Body of pancreas (tissue), 4 donors: ENCODE measurements around the gene ITGB2. TPM values are rescaled to one million over a fixed set of nuclear protein-coding genes. Genes with fewer than 3 reads are reported as not detected.

ENCODE experiments used
- ATAC-seq: fragments of 150-250 bp; one replicate; pipeline ENCODE4 v1.9.1; 2016
- DNase-seq, 4 donors: peaks; one replicate each; pipeline ENCODE4 v3.0.0-alpha.2; 2019
- H3K27ac ChIP-seq, 4 donors: fragments of 200-600 bp; sonication (generic); 1 replicate in 3 of 4; 2 replicates in 1 of 4; pipeline versions ENCODE4 v1.5.1 to v1.6.1; 2016 to 2019; ENCODE audit warnings: mild to moderate bottlenecking in 1 of 4, mixed read lengths in 1 of 4, moderate library complexity in 1 of 4
- H3K27me3 ChIP-seq, 2 donors: fragments of 200-600 bp; sonication (generic); one replicate each; pipeline ENCODE4 v1.6.0; 2016; ENCODE audit warnings: mild to moderate bottlenecking in 1 of 2
- H3K36me3 ChIP-seq, 2 donors: fragments of 200-600 bp; sonication (generic); replicated peaks in 1 of 2; 2 replicates each; pipeline ENCODE4 v1.5.1; 2016; ENCODE audit warnings: low read depth in 2 of 2; ENCODE audit not compliant: insufficient read depth in 1 of 2
- H3K4me1 ChIP-seq: fragments of 200-600 bp; sonication (generic); one replicate; pipeline ENCODE4 v1.6.0; 2016
- H3K4me3 ChIP-seq, 2 donors: fragments of 200-600 bp; sonication (generic); 1 replicate in 1 of 2; 2 replicates in 1 of 2; pipeline ENCODE4 v1.5.1; 2016 to 2019
- H3K9me3 ChIP-seq, 3 donors: fragments of 200-600 bp; sonication (generic); 1 replicate in 2 of 3; 2 replicates in 1 of 3; pipeline ENCODE4 v1.5.1; 2016
- CTCF ChIP-seq, 7 experiments: fragments of 450-650 bp in 4 of 7; fragments of 200-600 bp in 3 of 7; sonication (generic) in 3 of 7; IDR thresholded peaks; one replicate each; pipeline ENCODE4 v1.5.1; 2016 to 2019; ENCODE audit warnings: antibody characterized with exemption in 7 of 7
- POLR2A ChIP-seq, 3 donors: fragments of 450-650 bp; IDR thresholded peaks; one replicate each; pipeline ENCODE4 v1.6.1; 2016; ENCODE audit warnings: antibody characterized with exemption in 3 of 3, mild to moderate bottlenecking in 2 of 3
- WGBS, 2 donors: methylation state at CpG; one replicate each; pipeline ENCODE4 v1.1.5; 2017; 5-methylcytosine and 5-hydroxymethylcytosine counted together
- intact Hi-C: fragments of 100-400 bp; cut with DNase I; formaldehyde crosslinking; loops from one replicate; pipeline ENCODE4 v1.15.1; 2023
- total RNA-seq, 2 donors: library from RNA; depleted of rRNA; stranded (reverse); fragments of >200 nt; gene quantifications; one replicate each; pipeline ENCODE4 v1.1.0, GENCODE V29; 2016

ITGB2 gene
- total RNA-seq, 2 donors from 2014 or later = 17.8 to 23.3 TPM

GRCh38 chr21:44911384-44912157, 9.1 kb downstream of the ITGB2 start:
- intact Hi-C loops = no loop called here
- H3K4me3 ChIP-seq = no peak overlapping the region
- H3K36me3 ChIP-seq = no peaks in the 10 kb centered on the region
- 22 to 23% methylated on average over 12 to 19 of the region's 19 CpGs for WGBS, 2 donors
- DNase-seq = peak; percentile 86 to 91 (median 90)
- TF ChIP-seq POLR2A (IDR thresholded peaks at IDR 0.05) (no peak), CTCF (IDR thresholded peaks at IDR 0.05) (peak; percentile 43 to 69 (median 51))
- H3K4me1 ChIP-seq = peaks cover 25% of the 10 kb centered on the region
- peak; percentile 94 for ATAC-seq
- no peaks in the 10 kb centered on the region for H3K9me3 ChIP-seq
- no peaks in the 10 kb centered on the region for H3K27me3 ChIP-seq
- H3K27ac ChIP-seq = peak overlapping the region in 3 of 4 donors; percentile 46 to 72 (median 68)

GRCh38 chr21:44911068-44911383, 9.7 kb downstream of the ITGB2 start:
- TF ChIP-seq CTCF (IDR thresholded peaks at IDR 0.05) = peak in 1 of 7 experiments; percentile 18
- no peak for TF ChIP-seq POLR2A (IDR thresholded peaks at IDR 0.05)
- WGBS, 2 donors = 46 to 48% methylated on average over 8 to 10 of the region's 10 CpGs
- H3K4me1 ChIP-seq = peaks cover 25% of the 10 kb centered on the region
- no peaks in the 10 kb centered on the region for H3K36me3 ChIP-seq
- peak overlapping the region in 2 of 4 donors; percentile 68 to 72 for H3K27ac ChIP-seq
- no peak for DNase-seq
- no peak overlapping the region for H3K4me3 ChIP-seq
- H3K27me3 ChIP-seq = no peaks in the 10 kb centered on the region
- H3K9me3 ChIP-seq = no peaks in the 10 kb centered on the region
- ATAC-seq = no peak
- intact Hi-C loops = no loop called here

GRCh38 chr21:44910229-44911067, 10.3 kb downstream of the ITGB2 start:
- Histone ChIP-seq H3K27ac (no peak overlapping the region), H3K9me3 (no peaks in the 10 kb centered on the region), H3K4me3 (no peak overlapping the region), H3K27me3 (no peaks in the 10 kb centered on the region), H3K4me1 (peaks cover 25% of the 10 kb centered on the region), H3K36me3 (no peaks in the 10 kb centered on the region)
- 28 to 58% methylated on average over 7 to 25 of the region's 27 CpGs for WGBS, 2 donors
- TF ChIP-seq POLR2A (IDR thresholded peaks at IDR 0.05) (no peak), CTCF (IDR thresholded peaks at IDR 0.05) (no peak)
- intact Hi-C loops = no loop called here
- DNase-seq = no peak
- no peak for ATAC-seq

- no peaks in the 10 kb centered on the region for H3K9me3 ChIP-seq
- 84 to 90% methylated on average over 9 of the region's 9 CpGs for WGBS, 2 donors
- peaks cover 25% of the 10 kb centered on the region for H3K4me1 ChIP-seq
- no peak overlapping the region for H3K27ac ChIP-seq
- DNase-seq (no peak), ATAC-seq (no peak)
- H3K27me3 ChIP-seq = no peaks in the 10 kb centered on the region
- no peaks in the 10 kb centered on the region for H3K36me3 ChIP-seq
- H3K4me3 ChIP-seq = no peak overlapping the region
- TF ChIP-seq POLR2A (IDR thresholded peaks at IDR 0.05) = no peak
- TF ChIP-seq CTCF (IDR thresholded peaks at IDR 0.05) = no peak
- intact Hi-C loops = no loop called here
These were observed 11.0 kb downstream of the ITGB2 start for GRCh38 chr21:44909719-44910118.
